NCI-H1694 treated with DMSO at 0.1 percent for 48 hours (cell line): ENCODE measurements around the gene ABLIM3.
"Not testable (repeated sequence)": the region's sequence is repeated elsewhere in the genome, so short reads cannot be mapped to it uniquely, and the experiment has no call there.

Experiments
- DNase-seq: peaks from one replicate; lab custom pipeline; 2025; lab: John Stamatoyannopoulos, UW

The ABLIM3 gene

DNA sequence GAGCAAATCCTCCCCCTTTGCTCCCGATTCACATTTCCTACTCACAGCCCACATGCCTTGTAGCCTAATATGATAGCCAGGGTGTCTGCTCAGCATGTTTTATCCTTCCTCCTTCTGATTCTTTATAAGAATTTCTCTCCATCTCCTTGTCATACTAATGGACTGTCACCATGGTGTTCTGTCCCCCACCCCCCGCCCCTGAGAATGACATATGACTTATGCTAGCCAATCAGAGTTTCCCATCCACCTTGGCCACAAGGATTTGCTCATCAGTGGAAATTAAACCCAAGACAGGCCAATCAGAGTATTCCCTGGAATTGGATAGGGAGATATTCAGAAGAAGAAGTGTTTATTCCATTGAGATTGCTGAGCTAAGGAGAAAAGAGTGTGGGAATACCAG is 16.0 kb downstream of the ABLIM3 start:
- no peak for DNase-seq

DNA sequence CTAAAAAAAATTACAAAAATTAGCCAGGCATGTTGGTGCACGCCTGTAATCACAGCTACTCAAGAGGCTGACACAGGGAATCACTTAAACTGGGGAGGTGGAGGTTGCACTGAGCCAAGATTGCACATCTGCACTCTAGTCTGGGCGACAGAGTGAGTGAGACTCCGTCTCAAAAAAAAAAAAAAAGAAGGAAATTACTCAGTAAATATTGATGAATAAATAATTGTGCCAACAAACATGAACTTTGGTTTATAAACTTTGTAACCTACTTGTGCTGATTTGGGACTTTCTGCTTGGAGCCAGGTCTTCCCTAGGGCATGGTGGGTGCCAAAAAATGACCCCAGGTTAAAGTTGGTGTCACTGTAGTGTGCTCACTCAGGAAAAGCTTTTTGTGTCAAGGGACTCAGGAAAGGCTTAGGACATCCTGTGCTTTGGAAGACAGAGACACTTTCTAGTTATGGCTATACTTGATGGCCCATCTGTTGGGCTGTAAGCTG is 19.0 kb downstream of the ABLIM3 start:
- DNase-seq, result no peak

- DNase-seq, result no peak
These were observed 19.9 kb downstream of the ABLIM3 start for GRCh38 chr5:149161026-149161687.

- DNase-seq, result no peak
These were observed 20.6 kb downstream of the ABLIM3 start for GRCh38 chr5:149161850-149162249.

GRCh38 chr5:149162401-149163084 is 21.2 kb downstream of the ABLIM3 start:
- DNase-seq, result no peak

DNA sequence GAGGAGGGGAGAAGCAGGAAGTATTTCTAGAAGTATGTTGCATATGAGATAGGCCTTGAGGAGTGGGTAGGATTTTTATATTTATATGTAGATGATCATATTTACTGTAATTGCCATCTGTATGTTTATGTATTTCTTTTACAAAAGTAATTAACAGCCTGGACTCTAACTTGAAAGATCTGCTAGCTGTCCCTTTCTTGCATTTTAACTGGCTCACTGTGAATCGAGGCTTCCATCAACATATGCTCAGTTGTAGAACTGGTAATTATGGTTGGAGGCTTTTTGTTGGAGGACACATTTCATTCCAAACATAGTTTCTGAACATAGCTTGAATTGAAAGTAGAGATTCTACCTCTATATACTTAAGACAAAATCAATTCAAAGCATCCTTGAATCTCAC is 23.4 kb downstream of the ABLIM3 start:
- no peak for DNase-seq

GRCh38 chr5:149166128-149166527 is 24.8 kb downstream of the ABLIM3 start:
- DNase-seq, result no peak

DNA sequence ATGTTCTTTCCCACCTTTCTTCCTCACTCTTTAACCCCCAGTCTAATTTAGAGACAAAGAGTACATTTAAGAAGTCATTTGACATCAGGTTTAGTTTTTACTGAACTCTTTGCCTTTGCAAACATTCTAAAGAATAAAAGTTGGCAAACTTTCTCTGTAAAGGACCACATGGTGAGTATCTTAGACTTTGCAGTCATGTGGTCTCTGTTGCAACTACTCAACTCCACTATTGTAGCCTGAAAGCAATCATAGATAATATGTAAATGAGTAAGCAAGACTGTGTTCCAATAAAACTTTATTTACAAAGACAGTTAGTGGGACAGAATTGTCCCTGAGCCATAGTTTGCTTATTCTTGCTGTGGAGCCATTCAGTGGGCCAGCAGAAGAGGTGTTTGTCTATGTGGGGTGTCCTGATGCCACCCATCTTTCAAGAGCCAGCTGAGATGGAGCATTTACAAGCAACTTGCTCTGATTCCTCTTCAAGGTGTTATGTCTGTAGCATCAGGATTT is 25.4 kb downstream of the ABLIM3 start:
- no peak for DNase-seq

DNA sequence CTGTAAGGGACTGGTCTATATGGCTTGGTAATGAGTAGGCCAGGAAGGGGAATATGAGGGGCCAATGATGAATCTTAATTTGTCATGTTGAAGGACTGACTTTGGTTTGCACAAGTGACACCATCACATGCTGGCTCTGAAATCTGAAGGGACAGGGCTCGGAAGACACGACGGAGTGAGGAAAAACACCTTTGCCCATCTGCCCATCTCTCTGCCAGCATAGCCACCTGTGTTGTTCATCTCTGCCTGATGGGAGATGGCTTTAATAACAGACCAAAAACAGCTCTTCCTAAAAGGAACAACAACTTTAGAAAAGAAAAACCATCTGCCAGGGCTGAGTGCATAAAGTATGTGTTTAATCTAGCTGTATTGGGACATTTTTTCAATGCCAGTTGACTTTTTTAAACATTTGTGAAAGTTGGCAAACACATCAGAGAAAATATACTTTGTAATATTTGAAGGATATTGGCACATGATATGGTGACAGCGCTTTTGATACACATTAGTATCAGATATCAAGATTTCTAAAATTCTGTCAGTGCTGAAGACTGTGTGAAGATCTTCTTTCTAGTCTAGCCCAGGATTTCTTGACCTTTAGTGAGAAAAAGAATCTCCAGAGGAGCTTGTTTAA is 27.1 kb downstream of the ABLIM3 start:
- no peak for DNase-seq

- peak; percentile 97 for DNase-seq
These were observed 29.0 kb downstream of the ABLIM3 start for GRCh38 chr5:149170299-149170698.

DNA sequence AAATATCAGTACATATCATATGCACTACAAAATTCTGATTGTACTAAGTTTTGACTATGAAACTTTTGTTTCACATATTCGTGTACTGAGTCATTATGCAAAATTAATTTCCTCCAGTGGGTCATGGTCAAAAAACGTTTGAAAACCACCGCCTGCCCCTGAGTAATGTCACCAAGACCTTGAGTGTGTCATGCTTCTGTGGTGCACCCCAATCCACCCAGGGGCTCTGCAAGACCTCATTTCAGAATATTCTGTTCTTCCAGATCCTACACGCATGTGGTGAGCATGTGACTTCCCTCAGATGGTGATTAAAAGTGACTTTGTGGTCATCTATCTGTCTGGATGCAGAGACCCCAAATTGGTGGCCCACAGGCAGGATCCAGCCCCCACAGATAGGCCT is 31.0 kb downstream of the ABLIM3 start:
- no peak for DNase-seq

- no peak for DNase-seq
These were observed 31.6 kb downstream of the ABLIM3 start for GRCh38 chr5:149172709-149173505.

DNA sequence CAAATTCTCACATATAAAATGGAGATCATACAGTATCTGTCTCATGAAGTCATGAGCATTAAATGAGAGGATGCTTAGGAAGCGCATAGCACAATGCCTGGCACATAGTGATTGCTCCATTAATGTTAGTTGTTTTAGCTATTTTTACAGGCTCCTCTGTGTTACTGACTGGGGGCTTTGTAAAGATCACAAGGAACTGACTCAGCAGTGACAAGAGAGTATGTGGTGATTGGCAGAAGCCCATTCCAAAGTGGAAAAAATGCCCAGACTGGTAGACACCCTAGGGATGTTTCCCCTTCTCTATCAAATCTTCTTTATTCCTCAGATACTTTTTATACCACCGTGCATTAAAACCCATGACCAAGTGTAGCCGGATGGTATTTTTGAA is 33.5 kb downstream of the ABLIM3 start:
- DNase-seq, result no peak

GRCh38 chr5:149175346-149176105 is 34.2 kb downstream of the ABLIM3 start:
- peak; percentile 71 for DNase-seq

DNA sequence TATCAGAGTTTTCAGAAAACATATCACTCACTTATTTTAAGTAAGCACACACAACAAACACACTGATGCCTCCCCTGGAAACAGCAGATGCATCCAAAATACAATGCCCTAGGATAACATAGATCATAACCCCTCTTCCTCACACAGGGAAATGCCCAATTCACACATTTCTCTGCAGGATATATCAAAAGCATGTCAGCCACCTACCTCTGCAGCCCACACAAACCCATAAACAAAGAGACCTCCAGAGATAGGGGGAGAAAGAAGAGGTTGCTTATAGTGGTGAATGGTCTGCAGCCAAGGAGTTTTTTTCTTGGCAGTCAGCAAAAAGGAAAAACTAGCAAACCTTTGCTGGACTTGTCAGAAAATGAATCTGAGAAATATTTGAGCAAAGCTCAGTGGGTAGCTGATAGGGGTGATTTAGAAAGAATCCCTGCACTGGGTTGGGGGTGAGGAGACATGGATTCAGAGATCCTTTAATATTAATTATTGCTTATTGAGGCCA is 36.1 kb downstream of the ABLIM3 start:
- DNase-seq, result no peak

- DNase-seq, result no peak
These were observed 36.7 kb downstream of the ABLIM3 start for GRCh38 chr5:149177911-149178565.

GRCh38 chr5:149181732-149182131 is 40.4 kb downstream of the ABLIM3 start:
- DNase-seq, result no peak

GRCh38 chr5:149182241-149182640 is 40.9 kb downstream of the ABLIM3 start:
- DNase-seq, result no peak

DNA sequence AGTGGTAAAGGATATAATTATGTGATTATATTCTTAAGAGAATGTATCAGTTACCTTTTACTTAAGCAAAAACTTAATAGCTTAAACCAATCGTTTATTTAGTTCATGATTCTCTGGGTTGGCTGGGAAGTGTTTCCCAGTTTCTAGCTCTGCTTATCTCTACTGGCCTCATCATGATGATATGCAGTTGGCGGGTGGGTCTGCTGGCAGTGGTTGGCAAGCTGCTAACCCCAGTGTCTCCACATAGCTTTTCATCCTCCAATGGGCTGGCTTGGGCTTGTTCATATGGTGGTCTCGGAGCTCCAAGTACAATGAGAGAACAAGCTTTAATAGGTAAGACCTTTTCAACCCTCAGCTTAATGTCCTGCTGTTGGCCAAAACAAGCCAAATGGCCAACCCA is 43.8 kb downstream of the ABLIM3 start:
- no peak for DNase-seq

- DNase-seq, result no peak
These were observed 45.2 kb downstream of the ABLIM3 start for GRCh38 chr5:149186506-149186905.

DNA sequence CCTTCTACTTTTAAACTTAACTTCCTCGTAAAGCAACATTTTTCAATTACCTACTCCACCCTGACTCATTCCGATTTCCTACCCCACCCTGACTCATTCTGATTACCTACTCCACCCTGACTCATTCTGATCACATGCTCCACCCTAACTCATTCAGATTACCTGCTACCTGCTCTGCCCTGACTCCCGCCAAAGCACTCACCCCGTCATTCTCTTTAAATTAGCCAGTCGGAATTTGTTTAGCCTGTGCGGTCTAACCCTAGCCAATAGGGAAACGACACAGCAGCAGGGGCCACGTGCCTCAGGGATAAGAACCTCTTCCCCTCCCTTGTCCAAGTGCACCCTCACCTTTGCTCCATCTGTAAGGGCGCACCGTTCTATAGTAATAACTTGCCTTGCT is 46.3 kb downstream of the ABLIM3 start:
- not testable (repeated sequence) for DNase-seq
